ENCODE results near the gene B3GAT1.
A peak's percentile ranks its signal among the peaks of the same experiment; 100 is the strongest.

The B3GAT1 gene

GRCh38 chr11:134358856-134359490, 53.1 kb downstream of the B3GAT1 start:
- no peak overlapping the region for H3K4me2 ChIP-seq (ENCODE audit: insufficient read depth, low read length)
- H2AFZ ChIP-seq (ENCODE audit: low read depth, low read length) = no peak overlapping the region

DNA sequence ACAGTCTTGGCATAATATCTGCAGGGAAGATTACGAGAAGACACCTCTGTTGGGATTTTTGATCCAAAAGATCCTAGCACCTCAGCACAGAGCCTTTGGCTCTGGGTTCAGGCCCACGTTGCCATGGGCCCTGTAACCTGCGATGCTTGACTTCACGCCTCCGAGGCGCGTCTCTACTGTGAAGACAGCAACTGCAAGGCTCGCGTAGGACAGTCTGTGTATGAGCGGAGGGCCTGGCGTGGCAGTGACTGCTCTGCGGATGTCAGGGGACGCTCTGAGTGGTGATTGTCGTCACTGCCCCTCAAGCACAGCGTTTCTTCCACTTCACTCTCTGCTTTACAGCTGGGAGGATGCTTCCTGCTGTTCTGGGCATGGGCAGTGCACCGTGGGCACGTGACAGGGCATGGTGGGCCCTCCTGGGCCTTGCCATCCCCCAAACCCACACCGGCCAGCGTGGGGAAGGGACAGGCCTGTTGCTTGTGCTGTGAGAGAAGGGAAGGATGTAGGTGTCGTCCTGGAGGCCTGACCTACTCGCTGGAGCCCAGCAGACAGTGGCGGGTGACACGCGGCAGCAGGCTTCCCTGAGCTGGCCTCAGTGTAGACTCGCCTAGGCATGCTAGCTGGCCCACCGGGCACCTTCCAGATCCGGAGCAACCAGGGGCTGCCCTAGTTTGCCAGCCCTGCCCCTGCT, 53.7 kb downstream of the B3GAT1 start:
- Histone ChIP-seq H3K36me3 (ENCODE audit: insufficient read depth, low read length) (peaks cover 3% of the 10 kb centered on the region; the same call in 1 of the 2 replicates), H3K9me3 (ENCODE audit: insufficient read depth, low read length, severe bottlenecking) (no peaks in the 10 kb centered on the region), H3K27me3 (ENCODE audit: insufficient read depth, low read length, poor library complexity) (no peaks in the 10 kb centered on the region), H4K20me1 (ENCODE audit: insufficient read depth, low read length) (no peaks in the 10 kb centered on the region), H3K4me3 (ENCODE audit: low read depth in 1 of 2, low read length in 2 of 2) (no peak overlapping the region), H2AFZ (ENCODE audit: low read depth, low read length) (no peak overlapping the region), H3K27ac (ENCODE audit: low read length) (peak overlapping the region; percentile 13; the same call in 1 of the 2 replicates), H3K4me1 (ENCODE audit: insufficient read depth, low read length) (peaks cover 14% of the 10 kb centered on the region), H3K79me2 (ENCODE audit: insufficient read depth, low read length) (no peaks in the 10 kb centered on the region), H3K4me2 (ENCODE audit: insufficient read depth, low read length) (no peak overlapping the region), H3K9ac (ENCODE audit: low read depth, low read length) (no peak overlapping the region)
- DNase-seq (no peak), ATAC-seq (ENCODE audit: insufficient read depth, low read depth) (no peak)
- no peak for TF ChIP-seq EZH2 (IDR thresholded peaks at IDR 0.05; ENCODE audit: borderline replicate concordance, low read depth, low read length, severe bottlenecking)
- TF ChIP-seq, protein P1, sequence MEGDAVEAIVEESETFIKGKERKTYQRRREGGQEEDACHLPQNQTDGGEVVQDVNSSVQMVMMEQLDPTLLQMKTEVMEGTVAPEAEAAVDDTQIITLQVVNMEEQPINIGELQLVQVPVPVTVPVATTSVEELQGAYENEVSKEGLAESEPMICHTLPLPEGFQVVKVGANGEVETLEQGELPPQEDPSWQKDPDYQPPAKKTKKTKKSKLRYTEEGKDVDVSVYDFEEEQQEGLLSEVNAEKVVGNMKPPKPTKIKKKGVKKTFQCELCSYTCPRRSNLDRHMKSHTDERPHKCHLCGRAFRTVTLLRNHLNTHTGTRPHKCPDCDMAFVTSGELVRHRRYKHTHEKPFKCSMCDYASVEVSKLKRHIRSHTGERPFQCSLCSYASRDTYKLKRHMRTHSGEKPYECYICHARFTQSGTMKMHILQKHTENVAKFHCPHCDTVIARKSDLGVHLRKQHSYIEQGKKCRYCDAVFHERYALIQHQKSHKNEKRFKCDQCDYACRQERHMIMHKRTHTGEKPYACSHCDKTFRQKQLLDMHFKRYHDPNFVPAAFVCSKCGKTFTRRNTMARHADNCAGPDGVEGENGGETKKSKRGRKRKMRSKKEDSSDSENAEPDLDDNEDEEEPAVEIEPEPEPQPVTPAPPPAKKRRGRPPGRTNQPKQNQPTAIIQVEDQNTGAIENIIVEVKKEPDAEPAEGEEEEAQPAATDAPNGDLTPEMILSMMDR (IDR thresholded peaks at IDR 0.05; ENCODE audit: borderline replicate concordance, extremely low read depth, low read length, poor library complexity, severe bottlenecking) = no peak

More at GRCh38 chr11:134358856-134359490, 53.1 kb downstream of the B3GAT1 start:
- H3K4me1 ChIP-seq (ENCODE audit: insufficient read depth, low read length) = peaks cover 14% of the 10 kb centered on the region
- H3K9ac ChIP-seq (ENCODE audit: low read depth, low read length) = no peak overlapping the region
- no peaks in the 10 kb centered on the region for H3K79me2 ChIP-seq (ENCODE audit: insufficient read depth, low read length)
- TF ChIP-seq, protein P1 (IDR thresholded peaks at IDR 0.05; ENCODE audit: borderline replicate concordance, extremely low read depth, low read length, poor library complexity, severe bottlenecking) = no peak
- TF ChIP-seq EZH2 (IDR thresholded peaks at IDR 0.05; ENCODE audit: borderline replicate concordance, low read depth, low read length, severe bottlenecking) = no peak
- no peaks in the 10 kb centered on the region for H3K27me3 ChIP-seq (ENCODE audit: insufficient read depth, low read length, poor library complexity)
- no peak overlapping the region for H3K27ac ChIP-seq (ENCODE audit: low read length)
- H3K36me3 ChIP-seq (ENCODE audit: insufficient read depth, low read length) = peaks cover 3% of the 10 kb centered on the region; the same call in 1 of the 2 replicates
- H3K4me3 ChIP-seq (ENCODE audit: low read depth in 1 of 2, low read length in 2 of 2) = no peak overlapping the region
- no peaks in the 10 kb centered on the region for H3K9me3 ChIP-seq (ENCODE audit: insufficient read depth, low read length, severe bottlenecking)
- DNase-seq = no peak
- ATAC-seq (ENCODE audit: insufficient read depth, low read depth) = no peak
- H4K20me1 ChIP-seq (ENCODE audit: insufficient read depth, low read length) = no peaks in the 10 kb centered on the region

DNA sequence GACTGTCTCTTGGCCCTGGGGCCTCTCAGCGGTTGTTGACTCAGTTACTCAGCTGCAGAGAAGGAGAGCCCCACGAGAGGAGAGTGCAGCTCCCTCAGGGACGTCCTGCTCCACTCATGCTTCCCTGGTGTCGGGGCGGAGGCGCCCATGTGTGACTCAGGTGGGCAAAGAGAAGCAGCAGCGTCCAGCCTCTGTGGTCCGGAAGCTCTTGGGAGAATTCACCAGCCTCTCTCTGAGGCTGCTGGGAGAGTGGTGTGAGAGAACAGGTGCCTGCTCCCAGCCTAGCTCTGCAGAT, 54.5 kb downstream of the B3GAT1 start:
- Histone ChIP-seq H3K4me1 (ENCODE audit: insufficient read depth, low read length) (peaks cover 14% of the 10 kb centered on the region), H3K27me3 (ENCODE audit: insufficient read depth, low read length, poor library complexity) (no peaks in the 10 kb centered on the region), H2AFZ (ENCODE audit: low read depth, low read length) (no peak overlapping the region), H4K20me1 (ENCODE audit: insufficient read depth, low read length) (no peaks in the 10 kb centered on the region), H3K36me3 (ENCODE audit: insufficient read depth, low read length) (peaks cover 3% of the 10 kb centered on the region; the same call in 1 of the 2 replicates), H3K4me3 (ENCODE audit: low read depth in 1 of 2, low read length in 2 of 2) (no peak overlapping the region), H3K79me2 (ENCODE audit: insufficient read depth, low read length) (no peaks in the 10 kb centered on the region), H3K4me2 (ENCODE audit: insufficient read depth, low read length) (no peak overlapping the region), H3K9me3 (ENCODE audit: insufficient read depth, low read length, severe bottlenecking) (no peaks in the 10 kb centered on the region), H3K27ac (ENCODE audit: low read length) (no peak overlapping the region), H3K9ac (ENCODE audit: low read depth, low read length) (no peak overlapping the region)
- no peak for DNase-seq
- no peak for TF ChIP-seq EZH2 (IDR thresholded peaks at IDR 0.05; ENCODE audit: borderline replicate concordance, low read depth, low read length, severe bottlenecking)
- TF ChIP-seq, protein P1 (IDR thresholded peaks at IDR 0.05; ENCODE audit: borderline replicate concordance, extremely low read depth, low read length, poor library complexity, severe bottlenecking) = no peak
- ATAC-seq (ENCODE audit: insufficient read depth, low read depth) = no peak

Measured in DND-41 (cell line).